NCI-H2196 (cell line): ENCODE measurements around the gene OR51L1.

Experiments used
- DNase-seq: peaks from one replicate; lab custom pipeline; 2025; ENCODE audit not compliant: unreplicated experiment; lab: John Stamatoyannopoulos, UW

Gene OR51L1

GRCh38 chr11:5046226-5046625 lies 51.6 kb downstream of the OR51L1 start, which contains the start of gene OR52J3:
OR52J3 (plus strand) TSS chr11:5046526; CDS start chr11:5046526, 0 bp downstream.
- no peak for DNase-seq

DNA sequence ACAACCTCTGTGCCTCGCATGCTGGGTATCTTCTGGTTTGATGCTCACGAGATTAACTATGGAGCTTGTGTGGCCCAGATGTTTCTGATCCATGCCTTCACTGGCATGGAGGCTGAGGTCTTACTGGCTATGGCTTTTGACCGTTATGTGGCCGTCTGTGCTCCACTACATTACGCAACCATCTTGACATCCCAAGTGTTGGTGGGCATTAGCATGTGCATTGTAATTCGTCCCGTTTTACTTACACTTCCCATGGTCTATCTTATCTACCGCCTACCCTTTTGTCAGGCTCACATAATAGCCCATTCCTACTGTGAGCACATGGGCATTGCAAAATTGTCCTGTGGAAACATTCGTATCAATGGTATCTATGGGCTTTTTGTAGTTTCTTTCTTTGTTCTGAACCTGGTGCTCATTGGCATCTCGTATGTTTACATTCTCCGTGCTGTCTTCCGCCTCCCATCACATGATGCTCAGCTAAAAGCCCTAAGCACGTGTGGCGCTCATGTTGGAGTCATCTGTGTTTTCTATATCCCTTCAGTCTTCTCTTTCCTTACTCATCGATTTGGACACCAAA lies 52.2 kb downstream of the OR51L1 start:
- DNase-seq, result no peak
